ENCODE results near the gene PSAT1.

- TF ChIP-seq GATA2 (IDR thresholded peaks at IDR 0.05; ENCODE audit: low read depth, low read length), result no peak
- no peak for TF ChIP-seq GATA3 (IDR thresholded peaks at IDR 0.05; ENCODE audit: low read depth, low read length)
Observed at GRCh38 chr9:78303377-78304062, 6.6 kb downstream of the PSAT1 start.
